A673 (cell line): ENCODE data around the gene SUSD2.

Experiments
- EZH2 ChIP-seq: fragments of 200-600 bp; sonication (generic); IDR thresholded peaks from 2 replicates; pipeline ENCODE4 v1.6.1; 2017; ENCODE audit warnings: borderline replicate concordance, low read depth, mild to moderate bottlenecking, mixed read lengths, antibody characterized with exemption, low read length; ENCODE audit not compliant: poor library complexity, severe bottlenecking
- TF ChIP-seq, protein P1 (sequence below): fragments of 300-800, 200-600 bp; sonication (generic); conservative IDR thresholded peaks from 2 replicates; pipeline ENCODE4 v1.5.1; 2017; ENCODE audit warnings: low read depth, mild to moderate bottlenecking, antibody characterized with exemption, low read length, moderate library complexity, mixed read lengths

DNA sequence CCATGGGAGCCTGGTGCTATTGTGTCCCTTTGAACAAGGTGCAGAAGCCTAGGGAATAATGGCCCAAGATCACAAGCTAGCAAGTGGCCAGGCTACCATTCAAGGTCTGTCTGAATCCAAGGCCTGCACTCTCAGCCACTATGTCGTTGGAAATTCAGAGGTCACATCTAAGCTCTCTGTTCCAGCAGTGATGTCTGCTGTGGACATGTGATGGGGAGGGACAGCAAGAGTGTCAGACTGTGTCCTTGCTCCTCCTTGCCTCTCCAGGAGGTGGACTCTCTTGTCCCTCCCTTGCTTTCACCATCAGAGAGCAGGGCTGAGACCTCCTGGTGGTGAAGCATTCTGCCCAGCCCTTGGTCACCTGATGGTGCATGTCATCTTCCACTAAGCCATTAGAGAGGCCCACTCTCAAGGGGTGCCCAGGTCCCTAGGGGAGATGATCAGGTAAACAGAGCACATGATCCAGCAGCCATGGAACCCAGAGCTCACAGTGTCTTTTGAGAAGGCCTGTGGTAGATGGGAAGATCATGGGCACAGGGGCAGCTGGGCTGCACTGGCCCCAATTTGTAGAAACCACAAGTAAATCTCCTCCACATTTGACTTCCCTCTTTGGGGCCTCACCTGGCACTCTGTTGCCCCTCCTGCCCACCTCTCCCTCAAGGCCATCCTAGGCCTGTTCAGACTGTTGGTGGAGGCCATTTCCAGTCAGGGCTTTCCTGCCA, 37.1 kb upstream of the SUSD2 start:
- TF ChIP-seq, protein P1, sequence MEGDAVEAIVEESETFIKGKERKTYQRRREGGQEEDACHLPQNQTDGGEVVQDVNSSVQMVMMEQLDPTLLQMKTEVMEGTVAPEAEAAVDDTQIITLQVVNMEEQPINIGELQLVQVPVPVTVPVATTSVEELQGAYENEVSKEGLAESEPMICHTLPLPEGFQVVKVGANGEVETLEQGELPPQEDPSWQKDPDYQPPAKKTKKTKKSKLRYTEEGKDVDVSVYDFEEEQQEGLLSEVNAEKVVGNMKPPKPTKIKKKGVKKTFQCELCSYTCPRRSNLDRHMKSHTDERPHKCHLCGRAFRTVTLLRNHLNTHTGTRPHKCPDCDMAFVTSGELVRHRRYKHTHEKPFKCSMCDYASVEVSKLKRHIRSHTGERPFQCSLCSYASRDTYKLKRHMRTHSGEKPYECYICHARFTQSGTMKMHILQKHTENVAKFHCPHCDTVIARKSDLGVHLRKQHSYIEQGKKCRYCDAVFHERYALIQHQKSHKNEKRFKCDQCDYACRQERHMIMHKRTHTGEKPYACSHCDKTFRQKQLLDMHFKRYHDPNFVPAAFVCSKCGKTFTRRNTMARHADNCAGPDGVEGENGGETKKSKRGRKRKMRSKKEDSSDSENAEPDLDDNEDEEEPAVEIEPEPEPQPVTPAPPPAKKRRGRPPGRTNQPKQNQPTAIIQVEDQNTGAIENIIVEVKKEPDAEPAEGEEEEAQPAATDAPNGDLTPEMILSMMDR: no peak
- no peak for TF ChIP-seq EZH2
